GM18507 (cell line): ENCODE measurements around the gene TMUB1.
"Not testable (repeated sequence)": the region's sequence is repeated elsewhere in the genome, so short reads cannot be mapped to it uniquely, and the experiment has no call there.

Experiments
- DNase-seq: peaks from one replicate; pipeline ENCODE4 v3.0.0; 2011; ENCODE audit warnings: low read depth; ENCODE audit not compliant: insufficient read length; ENCODE audit errors: extremely low spot score
- FAIRE-seq: peaks from 2 replicates; lab custom pipeline; 2011; peaks lifted over from hg19 to GRCh38; lab: Jason Lieb, UNC

Gene TMUB1

GRCh38 chr7:151059367-151060112, 23.8 kb downstream of the TMUB1 start, which contains the start of gene SLC4A2:
SLC4A2 (plus strand) TSS chr7:151059589; CDS start chr7:151061988, 2,399 bp downstream.
- FAIRE-seq (no peak), DNase-seq (peak; percentile 82)

GRCh38 chr7:151058781-151059366, 24.4 kb downstream of the TMUB1 start:
- FAIRE-seq (no peak), DNase-seq (no peak)

GRCh38 chr7:151057989-151058780, 25.1 kb downstream of the TMUB1 start:
- FAIRE-seq (peak; percentile 96), DNase-seq (peak; percentile 99)

- no peak for FAIRE-seq
These were observed 25.7 kb downstream of the TMUB1 start, which contains the start of gene CDK5 for GRCh38 chr7:151057506-151057988. CDK5 (minus strand) TSS chr7:151057897; CDS start chr7:151057848, 49 bp downstream.

GRCh38 chr7:151056666-151057505, 26.4 kb downstream of the TMUB1 start:
- FAIRE-seq (no peak), DNase-seq (no peak)

More at GRCh38 chr7:151057506-151057988, 25.7 kb downstream of the TMUB1 start, which contains the start of gene CDK5:
- DNase-seq = no peak

- DNase-seq (no peak), FAIRE-seq (no peak)
These were observed 27.0 kb downstream of the TMUB1 start for GRCh38 chr7:151056283-151056665.

- DNase-seq (no peak), FAIRE-seq (no peak)
These were observed 29.5 kb downstream of the TMUB1 start for GRCh38 chr7:151053751-151054150.

- FAIRE-seq (no peak), DNase-seq (no peak)
These were observed 30.2 kb downstream of the TMUB1 start for GRCh38 chr7:151053096-151053495.

- FAIRE-seq = no peak
- no peak for DNase-seq
These were observed 32.2 kb downstream of the TMUB1 start for GRCh38 chr7:151051108-151051507.

- DNase-seq (no peak), FAIRE-seq (no peak)
These were observed 34.3 kb downstream of the TMUB1 start for GRCh38 chr7:151048911-151049463.

GRCh38 chr7:151047976-151048815, 35.1 kb downstream of the TMUB1 start, which contains the start of gene ASIC3:
ASIC3 (plus strand) TSS chr7:151048531; CDS start chr7:151048886, 355 bp downstream.
- DNase-seq (no peak), FAIRE-seq (no peak)

- FAIRE-seq = no peak
These were observed 36.4 kb downstream of the TMUB1 start for GRCh38 chr7:151046603-151047573.

GRCh38 chr7:151045967-151046366, 37.3 kb downstream of the TMUB1 start:
- FAIRE-seq (no peak), DNase-seq (no peak)

More at GRCh38 chr7:151046603-151047573, 36.4 kb downstream of the TMUB1 start:
- no peak for DNase-seq

GRCh38 chr7:151045262-151045661, 38.0 kb downstream of the TMUB1 start:
- FAIRE-seq (no peak), DNase-seq (no peak)

- FAIRE-seq (no peak), DNase-seq (no peak)
These were observed 39.3 kb downstream of the TMUB1 start for GRCh38 chr7:151043959-151044358.

GRCh38 chr7:151043449-151043848, 39.8 kb downstream of the TMUB1 start:
- DNase-seq, FAIRE-seq: not testable (repeated sequence)
